Measurements from ENCODE around the gene FRMD8. TPM values are rescaled to one million over a fixed set of nuclear protein-coding genes. Genes with fewer than 3 reads are reported as not detected.

Gene FRMD8
- total and polyA plus RNA-seq, 9 of the 15 experiments (the other 6 are each of a cell fraction or from before 2014, with no cell fraction given) = 4.5 to 54.5 (median 15.8) TPM

DNA sequence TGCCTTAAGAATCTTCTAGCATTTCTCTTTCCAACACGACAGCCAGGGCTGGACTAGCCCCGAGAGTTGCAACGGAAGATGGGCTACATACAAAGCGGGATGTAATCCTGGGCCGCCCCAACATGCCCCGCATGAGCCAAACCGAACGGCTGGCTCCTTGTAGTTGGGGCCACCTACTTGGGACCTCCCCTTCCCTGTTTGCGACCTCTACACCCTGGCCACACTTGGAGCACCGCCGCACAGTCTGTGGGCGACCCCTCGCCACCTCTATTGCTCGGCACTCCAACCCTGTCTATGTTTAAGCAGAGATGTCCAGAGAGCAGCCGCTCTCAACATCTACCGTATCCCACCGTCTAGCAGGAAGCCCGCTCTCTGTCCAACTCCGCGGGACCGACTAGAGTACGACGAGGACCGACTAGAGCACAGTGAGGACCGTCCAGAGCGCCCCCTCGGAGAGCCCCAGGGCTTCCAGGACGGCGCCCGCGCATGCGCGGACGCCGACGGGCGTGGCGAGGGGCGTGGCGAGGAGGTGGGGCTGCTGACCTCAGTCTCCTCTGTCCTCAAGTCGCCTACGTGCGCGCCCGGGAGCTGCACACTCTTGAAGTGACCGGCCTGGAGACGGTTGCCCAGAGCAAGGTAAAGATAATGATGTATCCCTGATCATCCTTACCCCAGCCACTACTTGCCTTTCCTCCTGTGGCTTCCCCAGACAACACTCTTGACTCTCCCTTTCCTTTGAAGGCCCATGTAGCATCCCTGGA is 68.4 kb downstream of the FRMD8 start (continued):
- TF ChIP-seq, protein P1, sequence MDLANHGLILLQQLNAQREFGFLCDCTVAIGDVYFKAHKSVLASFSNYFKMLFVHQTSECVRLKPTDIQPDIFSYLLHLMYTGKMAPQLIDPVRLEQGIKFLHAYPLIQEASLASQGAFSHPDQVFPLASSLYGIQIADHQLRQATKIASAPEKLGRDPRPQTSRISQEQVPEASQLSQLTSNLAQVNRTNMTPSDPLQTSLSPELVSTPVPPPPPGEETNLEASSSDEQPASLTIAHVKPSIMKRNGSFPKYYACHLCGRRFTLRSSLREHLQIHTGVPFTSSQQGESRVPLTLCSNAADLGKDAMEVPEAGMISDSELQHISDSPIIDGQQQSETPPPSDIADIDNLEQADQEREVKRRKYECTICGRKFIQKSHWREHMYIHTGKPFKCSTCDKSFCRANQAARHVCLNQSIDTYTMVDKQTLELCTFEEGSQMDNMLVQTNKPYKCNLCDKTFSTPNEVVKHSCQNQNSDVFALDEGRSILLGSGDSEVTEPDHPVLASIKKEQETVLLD (IDR thresholded peaks at IDR 0.05) = peak; percentile 93
- TF ChIP-seq, protein P2, sequence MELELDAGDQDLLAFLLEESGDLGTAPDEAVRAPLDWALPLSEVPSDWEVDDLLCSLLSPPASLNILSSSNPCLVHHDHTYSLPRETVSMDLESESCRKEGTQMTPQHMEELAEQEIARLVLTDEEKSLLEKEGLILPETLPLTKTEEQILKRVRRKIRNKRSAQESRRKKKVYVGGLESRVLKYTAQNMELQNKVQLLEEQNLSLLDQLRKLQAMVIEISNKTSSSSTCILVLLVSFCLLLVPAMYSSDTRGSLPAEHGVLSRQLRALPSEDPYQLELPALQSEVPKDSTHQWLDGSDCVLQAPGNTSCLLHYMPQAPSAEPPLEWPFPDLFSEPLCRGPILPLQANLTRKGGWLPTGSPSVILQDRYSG (tag; conservative IDR thresholded peaks at IDR 0.05; ENCODE audit: low read depth) = no peak
- no peak for TF ChIP-seq ZNF717 (CRISPR knock-in tag; IDR thresholded peaks at IDR 0.05)
- TF ChIP-seq EZH2 (IDR thresholded peaks at IDR 0.05; ENCODE audit: borderline replicate concordance, low read depth, low read length) = no peak
- TF ChIP-seq ZC3H4 (CRISPR knock-in tag; IDR thresholded peaks at IDR 0.05; ENCODE audit: borderline replicate concordance) = 0 out of 2 replicates have a peak, but pooled peaks have one; percentile 20
- TF ChIP-seq, protein P3, sequence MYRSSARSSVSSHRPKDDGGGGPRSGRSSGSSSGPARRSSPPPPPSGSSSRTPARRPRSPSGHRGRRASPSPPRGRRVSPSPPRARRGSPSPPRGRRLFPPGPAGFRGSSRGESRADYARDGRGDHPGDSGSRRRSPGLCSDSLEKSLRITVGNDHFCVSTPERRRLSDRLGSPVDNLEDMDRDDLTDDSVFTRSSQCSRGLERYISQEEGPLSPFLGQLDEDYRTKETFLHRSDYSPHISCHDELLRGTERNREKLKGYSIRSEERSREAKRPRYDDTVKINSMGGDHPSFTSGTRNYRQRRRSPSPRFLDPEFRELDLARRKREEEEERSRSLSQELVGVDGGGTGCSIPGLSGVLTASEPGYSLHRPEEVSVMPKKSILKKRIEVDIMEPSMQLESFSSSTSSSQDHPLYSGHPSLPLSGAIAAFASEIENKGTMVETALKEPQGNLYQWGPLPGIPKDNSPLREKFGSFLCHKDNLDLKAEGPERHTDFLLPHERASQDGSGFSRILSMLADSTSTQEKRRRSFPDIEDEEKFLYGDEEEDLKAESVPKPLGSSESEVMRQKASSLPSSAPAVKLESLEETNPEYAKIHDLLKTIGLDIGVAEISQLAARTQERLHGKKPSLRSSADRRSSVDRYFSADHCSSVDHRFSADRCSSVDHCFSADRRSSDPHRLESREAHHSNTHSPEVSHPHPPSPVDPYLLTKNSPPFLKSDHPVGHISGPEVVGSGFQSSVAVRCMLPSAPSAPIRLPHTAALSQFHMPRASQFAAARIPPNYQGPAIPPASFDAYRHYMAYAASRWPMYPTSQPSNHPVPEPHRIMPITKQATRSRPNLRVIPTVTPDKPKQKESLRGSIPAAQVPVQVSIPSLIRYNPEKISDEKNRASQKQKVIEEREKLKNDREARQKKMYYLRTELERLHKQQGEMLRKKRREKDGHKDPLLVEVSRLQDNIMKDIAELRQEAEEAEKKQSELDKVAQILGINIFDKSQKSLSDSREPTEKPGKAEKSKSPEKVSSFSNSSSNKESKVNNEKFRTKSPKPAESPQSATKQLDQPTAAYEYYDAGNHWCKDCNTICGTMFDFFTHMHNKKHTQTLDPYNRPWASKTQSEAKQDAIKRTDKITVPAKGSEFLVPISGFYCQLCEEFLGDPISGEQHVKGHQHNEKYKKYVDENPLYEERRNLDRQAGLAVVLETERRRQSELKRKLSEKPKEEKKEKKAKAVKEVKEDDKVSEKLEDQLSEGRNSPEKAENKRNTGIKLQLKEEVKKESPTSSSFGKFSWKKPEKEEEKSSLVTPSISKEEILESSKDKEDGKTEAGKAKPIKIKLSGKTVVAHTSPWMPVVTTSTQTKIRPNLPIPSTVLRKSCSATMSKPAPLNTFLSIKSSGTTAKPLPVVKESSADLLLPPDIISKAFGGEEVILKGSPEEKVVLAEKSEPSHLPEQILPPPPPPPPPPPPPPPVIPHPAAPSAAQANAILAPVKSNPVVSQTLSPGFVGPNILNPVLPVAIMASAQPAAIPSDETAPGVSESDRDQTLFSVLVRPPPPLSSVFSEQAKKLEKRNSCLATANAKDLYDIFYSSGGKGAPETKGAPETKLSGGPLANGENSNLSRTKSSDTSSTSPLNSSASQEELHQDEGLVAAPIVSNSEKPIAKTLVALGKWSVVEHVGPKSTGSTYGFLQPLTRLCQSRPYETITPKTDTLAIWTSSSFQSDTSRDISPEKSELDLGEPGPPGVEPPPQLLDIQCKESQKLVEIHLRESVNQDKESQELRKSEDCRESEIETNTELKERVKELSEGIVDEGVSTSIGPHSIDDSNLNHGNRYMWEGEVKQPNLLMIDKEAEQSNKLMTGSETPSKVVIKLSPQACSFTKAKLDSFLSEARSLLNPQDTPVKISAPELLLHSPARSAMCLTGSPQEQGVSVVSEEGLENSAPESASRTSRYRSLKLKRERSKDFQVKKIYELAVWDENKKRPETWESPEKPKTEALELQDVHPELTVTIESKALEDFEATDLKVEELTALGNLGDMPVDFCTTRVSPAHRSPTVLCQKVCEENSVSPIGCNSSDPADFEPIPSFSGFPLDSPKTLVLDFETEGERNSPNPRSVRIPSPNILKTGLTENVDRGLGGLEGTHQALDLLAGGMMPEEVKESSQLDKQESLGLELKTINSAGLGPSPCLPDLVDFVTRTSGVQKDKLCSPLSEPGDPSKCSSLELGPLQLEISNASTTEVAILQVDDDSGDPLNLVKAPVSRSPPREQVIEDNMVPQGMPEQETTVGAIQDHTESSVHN (IDR thresholded peaks at IDR 0.05; ENCODE audit: borderline replicate concordance in 1 of 2, low read depth in 1 of 2) = no peak
- TF ChIP-seq ZNF384 (IDR thresholded peaks at IDR 0.05; ENCODE audit: low read depth, low read length) = no peak
- TF ChIP-seq SMAD2 (IDR thresholded peaks at IDR 0.05; ENCODE audit: low read depth, low read length) = no peak
- TF ChIP-seq STAT5A (IDR thresholded peaks at IDR 0.05; ENCODE audit: borderline replicate concordance, low read length) = no peak
- TF ChIP-seq, protein P4, sequence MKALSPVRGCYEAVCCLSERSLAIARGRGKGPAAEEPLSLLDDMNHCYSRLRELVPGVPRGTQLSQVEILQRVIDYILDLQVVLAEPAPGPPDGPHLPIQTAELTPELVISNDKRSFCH (CRISPR knock-in tag; IDR thresholded peaks at IDR 0.05) = no peak
- TF ChIP-seq, protein P4 (tag; IDR thresholded peaks at IDR 0.05) = no peak
- no peak for TF ChIP-seq SPI1 (IDR thresholded peaks at IDR 0.05; ENCODE audit: borderline replicate concordance, low read depth, low read length)
- no peak for TF ChIP-seq CBX5 (IDR thresholded peaks at IDR 0.05; ENCODE audit: borderline replicate concordance, low read depth)
- TF ChIP-seq MYNN (IDR thresholded peaks at IDR 0.05) = peak; percentile 52; the same call in 1 of the 2 replicates
- TF ChIP-seq MYNN (CRISPR knock-in tag; IDR thresholded peaks at IDR 0.05) = no peak
- TF ChIP-seq SOX6 (IDR thresholded peaks at IDR 0.05) = peak; percentile 25; the same call in 1 of the 2 replicates

Data from K562 (cell line).